ENCODE data around the gene CUTA.

Gene CUTA

DNA sequence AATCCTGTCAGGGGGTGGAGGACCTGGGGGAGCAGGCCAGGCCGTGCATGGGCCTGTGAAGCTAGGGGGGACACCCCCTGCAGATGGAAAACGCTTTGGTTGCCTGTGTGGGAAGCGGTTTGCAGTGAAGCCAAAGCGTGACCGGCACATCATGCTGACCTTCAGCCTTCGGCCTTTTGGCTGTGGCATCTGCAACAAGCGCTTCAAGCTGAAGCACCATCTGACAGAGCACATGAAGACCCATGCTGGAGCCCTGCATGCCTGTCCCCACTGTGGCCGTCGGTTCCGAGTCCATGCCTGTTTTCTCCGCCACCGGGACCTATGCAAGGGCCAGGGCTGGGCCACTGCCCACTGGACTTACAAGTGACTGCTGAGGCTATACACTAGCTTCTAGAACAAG, 38.2 kb upstream of the CUTA start:
- Histone ChIP-seq H3K23ac (ENCODE audit: low read length) (no peak overlapping the region), H3K9ac (ENCODE audit: low read length) (no peak overlapping the region), H4K5ac (ENCODE audit: low read length) (no peak overlapping the region), H3K36me3 (ENCODE audit: control insufficient read depth, insufficient read depth, low read length) (peaks cover 4% of the 10 kb centered on the region), H2BK120ac (ENCODE audit: low read depth, low read length) (no peak overlapping the region), H2BK5ac (ENCODE audit: low read length) (no peak overlapping the region), H3K4ac (ENCODE audit: low read depth, low read length) (no peak overlapping the region), H3K79me2 (ENCODE audit: control insufficient read depth, insufficient read depth, low read length) (peaks cover 8% of the 10 kb centered on the region), H2BK15ac (replicated peaks; ENCODE audit: low read depth) (no peak overlapping the region), H3K4me2 (ENCODE audit: low read length) (no peak overlapping the region), H3K56ac (ENCODE audit: low read length) (no peak overlapping the region), H3K4me1 (ENCODE audit: control insufficient read depth, low read depth, low read length) (peaks cover 3% of the 10 kb centered on the region), H2AK5ac (ENCODE audit: low read length) (no peak overlapping the region), H3K27ac (ENCODE audit: low read depth, low read length) (no peak overlapping the region), H3K79me1 (ENCODE audit: low read length) (peaks cover 17% of the 10 kb centered on the region), H4K8ac (ENCODE audit: low read depth, low read length) (no peak overlapping the region), H3K18ac (ENCODE audit: low read length) (no peak overlapping the region), H3K4me3 (ENCODE audit: low read length) (no peak overlapping the region), H3K27me3 (ENCODE audit: insufficient read depth, low read length, poor library complexity) (no peaks in the 10 kb centered on the region)
- no CpG with 5 or more reads among the region's 12 CpGs for WGBS (ENCODE audit: extremely low coverage, insufficient coverage, low lambda C conversion rate)
- DNase-seq, result no peak

DNA sequence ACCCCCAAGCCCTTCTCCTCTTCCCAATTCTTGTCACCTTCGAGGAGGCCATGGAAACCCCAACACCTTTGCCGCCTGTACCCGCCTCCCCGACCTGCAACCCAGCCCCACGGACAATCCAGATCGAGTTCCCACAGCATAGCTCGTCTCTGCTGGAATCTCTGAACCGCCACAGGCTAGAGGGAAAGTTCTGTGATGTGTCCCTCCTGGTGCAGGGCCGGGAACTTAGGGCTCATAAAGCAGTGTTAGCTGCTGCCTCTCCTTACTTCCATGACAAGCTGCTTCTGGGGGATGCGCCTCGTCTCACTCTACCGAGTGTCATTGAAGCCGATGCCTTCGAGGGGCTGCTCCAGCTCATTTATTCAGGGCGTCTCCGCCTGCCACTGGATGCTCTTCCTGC, 37.1 kb upstream of the CUTA start:
- no peak overlapping the region for H3K4ac ChIP-seq (ENCODE audit: low read depth, low read length)
- H4K5ac ChIP-seq (ENCODE audit: low read length), result no peak overlapping the region
- H3K56ac ChIP-seq (ENCODE audit: low read length), result peak overlapping the region; percentile 90
- H3K4me2 ChIP-seq (ENCODE audit: low read length), result peak overlapping the region; percentile 74
- no peak overlapping the region for H3K27ac ChIP-seq (ENCODE audit: low read depth, low read length)
- H3K4me1 ChIP-seq (ENCODE audit: control insufficient read depth, low read depth, low read length), result peaks cover 3% of the 10 kb centered on the region
- H2BK15ac ChIP-seq (replicated peaks; ENCODE audit: low read depth), result no peak overlapping the region
- peak; percentile 6 for DNase-seq
- peak overlapping the region; percentile 2 for H2AK5ac ChIP-seq (ENCODE audit: low read length)
- no peak overlapping the region for H3K18ac ChIP-seq (ENCODE audit: low read length)
- H3K27me3 ChIP-seq (ENCODE audit: insufficient read depth, low read length, poor library complexity), result no peaks in the 10 kb centered on the region
- peaks cover 17% of the 10 kb centered on the region for H3K79me1 ChIP-seq (ENCODE audit: low read length)
- no peak overlapping the region for H2BK5ac ChIP-seq (ENCODE audit: low read length)
- H3K9ac ChIP-seq (ENCODE audit: low read length), result peak overlapping the region; percentile 89
- peak overlapping the region; percentile 90 for H3K4me3 ChIP-seq (ENCODE audit: low read length)
- peaks cover 8% of the 10 kb centered on the region for H3K79me2 ChIP-seq (ENCODE audit: control insufficient read depth, insufficient read depth, low read length)
- H4K8ac ChIP-seq (ENCODE audit: low read depth, low read length), result no peak overlapping the region
- no CpG with 5 or more reads among the region's 16 CpGs for WGBS (ENCODE audit: extremely low coverage, insufficient coverage, low lambda C conversion rate)
- H2BK120ac ChIP-seq (ENCODE audit: low read depth, low read length), result no peak overlapping the region
- H3K23ac ChIP-seq (ENCODE audit: low read length), result no peak overlapping the region
- H3K36me3 ChIP-seq (ENCODE audit: control insufficient read depth, insufficient read depth, low read length), result peaks cover 4% of the 10 kb centered on the region

DNA sequence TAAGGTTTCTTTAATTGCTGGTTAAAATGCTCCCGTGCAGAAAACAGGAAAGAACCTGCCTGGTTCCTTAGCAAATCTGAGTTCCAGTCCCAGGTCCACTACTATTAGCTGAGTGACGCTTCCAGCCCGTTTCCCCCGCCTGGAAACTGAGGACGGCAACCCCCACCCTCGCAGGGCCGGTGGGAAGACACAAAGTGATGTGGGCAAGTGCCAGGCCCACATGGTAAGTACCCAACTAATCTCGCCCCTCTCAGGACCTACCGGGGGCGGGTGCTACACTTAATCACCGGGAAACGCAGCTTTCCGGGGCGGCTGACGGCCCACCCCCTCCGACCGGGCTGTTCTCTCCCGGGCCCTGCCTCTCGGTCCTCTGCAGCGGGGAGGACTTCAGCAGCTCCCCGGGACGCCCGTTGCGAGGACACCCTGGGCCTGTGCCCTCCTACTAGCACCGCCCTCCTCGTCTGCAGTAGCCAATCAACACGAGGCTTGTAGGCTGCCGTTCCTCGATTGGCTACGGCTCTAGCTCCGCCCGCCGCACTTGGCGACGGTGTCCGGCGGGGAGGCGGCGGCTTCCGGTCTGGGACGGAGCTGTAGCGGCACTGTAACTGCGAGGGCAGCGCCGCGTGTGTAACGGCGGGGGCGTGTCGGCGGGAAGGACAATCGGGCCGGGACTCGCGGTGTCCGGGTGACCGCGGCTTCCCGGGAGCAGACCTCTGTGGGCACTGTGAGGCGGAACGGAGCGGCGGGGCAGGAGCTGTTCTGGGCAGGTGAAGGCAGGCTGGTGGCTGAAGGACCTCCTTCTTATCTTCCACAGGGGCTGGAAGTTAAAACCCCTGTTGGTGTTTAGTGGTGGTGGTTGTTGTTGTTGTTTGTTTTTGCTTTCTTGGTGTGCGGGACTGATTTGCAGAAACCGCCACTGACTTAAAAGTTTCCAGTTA, 36.4 kb upstream of the CUTA start, which contains the start of gene ZBTB9:
Gene ZBTB9, plus strand, starts transcription at position 568 of the 938 bp plus-strand sequence. CDS start 525 bp downstream, outside the sequence.
- peaks cover 4% of the 10 kb centered on the region for H3K36me3 ChIP-seq (ENCODE audit: control insufficient read depth, insufficient read depth, low read length)
- H3K27ac ChIP-seq (ENCODE audit: low read depth, low read length), result no peak within 1 kb of the TSS
- H4K8ac ChIP-seq (ENCODE audit: low read depth, low read length), result no peak within 1 kb of the TSS
- H2AK5ac ChIP-seq (ENCODE audit: low read length), result peak within 1 kb of the TSS; percentile 2
- peaks cover 17% of the 10 kb centered on the region for H3K79me1 ChIP-seq (ENCODE audit: low read length)
- peak within 1 kb of the TSS; percentile 45 for H3K18ac ChIP-seq (ENCODE audit: low read length)
- H4K5ac ChIP-seq (ENCODE audit: low read length), result no peak within 1 kb of the TSS
- H3K56ac ChIP-seq (ENCODE audit: low read length), result peak within 1 kb of the TSS; percentile 92
- H3K4me3 ChIP-seq (ENCODE audit: low read length), result peak within 1 kb of the TSS; percentile 90
- no peak within 1 kb of the TSS for H2BK5ac ChIP-seq (ENCODE audit: low read length)
- no CpG with 5 or more reads among the region's 65 CpGs for WGBS (ENCODE audit: extremely low coverage, insufficient coverage, low lambda C conversion rate)
- H3K9ac ChIP-seq (ENCODE audit: low read length), result peak within 1 kb of the TSS; percentile 90
- H3K4ac ChIP-seq (ENCODE audit: low read depth, low read length), result peak within 1 kb of the TSS; percentile 44
- peak; percentile 97 for DNase-seq
- peaks cover 3% of the 10 kb centered on the region for H3K4me1 ChIP-seq (ENCODE audit: control insufficient read depth, low read depth, low read length)
- peak within 1 kb of the TSS; percentile 77 for H3K4me2 ChIP-seq (ENCODE audit: low read length)
- peaks cover 8% of the 10 kb centered on the region for H3K79me2 ChIP-seq (ENCODE audit: control insufficient read depth, insufficient read depth, low read length)
- no peak within 1 kb of the TSS for H2BK15ac ChIP-seq (replicated peaks; ENCODE audit: low read depth)
- no peak within 1 kb of the TSS for H2BK120ac ChIP-seq (ENCODE audit: low read depth, low read length)
- H3K27me3 ChIP-seq (ENCODE audit: insufficient read depth, low read length, poor library complexity), result no peaks in the 10 kb centered on the region
- H3K23ac ChIP-seq (ENCODE audit: low read length), result peak within 1 kb of the TSS; percentile 66

DNA sequence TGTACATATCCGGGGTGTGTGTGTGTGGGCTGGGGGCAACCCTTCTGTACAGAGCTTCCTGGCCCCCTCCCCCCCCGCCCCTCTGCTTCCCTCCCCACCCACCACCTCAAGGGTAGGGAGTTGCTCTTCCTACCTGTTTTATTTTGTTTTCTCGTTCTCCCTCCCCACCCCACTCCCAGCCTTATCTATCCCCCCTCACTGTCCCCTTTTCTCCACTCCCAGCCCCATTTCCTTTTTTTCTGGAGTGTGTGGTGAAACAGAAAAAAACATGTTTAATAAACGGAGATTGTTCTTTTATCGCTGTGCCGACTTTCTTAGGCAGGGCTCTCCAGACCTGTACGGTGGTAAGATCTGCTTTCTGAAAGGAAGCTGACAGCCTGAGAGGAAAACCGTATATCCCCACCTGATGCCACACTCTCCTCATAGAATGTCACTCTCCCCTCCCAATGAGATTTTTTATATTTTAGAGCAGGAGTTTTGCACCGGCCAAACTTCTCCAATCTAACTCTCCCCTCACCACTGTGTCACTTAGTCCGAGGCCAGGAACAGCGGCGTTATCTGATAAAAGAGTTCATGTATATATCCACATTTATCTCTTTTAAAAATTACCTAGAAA, 35.6 kb upstream of the CUTA start:
- Histone ChIP-seq H3K18ac (ENCODE audit: low read length) (no peak overlapping the region), H4K8ac (ENCODE audit: low read depth, low read length) (no peak overlapping the region), H3K4ac (ENCODE audit: low read depth, low read length) (no peak overlapping the region), H3K4me3 (ENCODE audit: low read length) (peak overlapping the region; percentile 66), H3K4me1 (ENCODE audit: control insufficient read depth, low read depth, low read length) (peaks cover 3% of the 10 kb centered on the region), H3K27ac (ENCODE audit: low read depth, low read length) (no peak overlapping the region), H3K23ac (ENCODE audit: low read length) (no peak overlapping the region), H2BK15ac (replicated peaks; ENCODE audit: low read depth) (no peak overlapping the region), H4K5ac (ENCODE audit: low read length) (no peak overlapping the region), H3K9ac (ENCODE audit: low read length) (peak overlapping the region; percentile 90), H3K4me2 (ENCODE audit: low read length) (peak overlapping the region; percentile 77), H3K36me3 (ENCODE audit: control insufficient read depth, insufficient read depth, low read length) (peaks cover 4% of the 10 kb centered on the region), H3K56ac (ENCODE audit: low read length) (peak overlapping the region; percentile 73), H3K79me1 (ENCODE audit: low read length) (peaks cover 17% of the 10 kb centered on the region), H2BK5ac (ENCODE audit: low read length) (no peak overlapping the region), H3K79me2 (ENCODE audit: control insufficient read depth, insufficient read depth, low read length) (peaks cover 8% of the 10 kb centered on the region), H2BK120ac (ENCODE audit: low read depth, low read length) (no peak overlapping the region), H3K27me3 (ENCODE audit: insufficient read depth, low read length, poor library complexity) (no peaks in the 10 kb centered on the region), H2AK5ac (ENCODE audit: low read length) (no peak overlapping the region)
- no peak for DNase-seq
- no CpG with 5 or more reads among the region's 12 CpGs for WGBS (ENCODE audit: extremely low coverage, insufficient coverage, low lambda C conversion rate)

DNA sequence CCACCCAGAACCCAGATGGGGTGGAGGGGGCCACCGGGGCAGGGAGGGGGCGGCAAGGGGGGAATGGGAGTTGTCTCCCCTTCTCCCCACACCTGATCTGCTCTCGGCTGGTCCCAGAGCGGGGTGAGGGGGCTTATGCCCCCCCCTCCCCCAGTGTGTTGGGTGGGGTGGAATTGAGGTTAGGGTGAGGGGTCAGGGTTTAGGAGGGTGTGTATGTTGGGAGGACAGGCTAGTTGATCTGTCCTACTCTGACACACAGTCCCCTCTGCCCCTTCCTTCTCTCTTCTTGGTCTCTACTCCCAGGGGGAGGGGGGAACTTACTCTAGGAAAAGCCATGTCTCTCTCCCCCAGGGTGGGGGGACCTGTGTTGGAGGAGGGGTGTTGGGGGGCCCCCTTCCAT, 34.6 kb upstream of the CUTA start:
- Histone ChIP-seq H3K23ac (ENCODE audit: low read length) (no peak overlapping the region), H3K36me3 (ENCODE audit: control insufficient read depth, insufficient read depth, low read length) (peaks cover 11% of the 10 kb centered on the region), H3K9ac (ENCODE audit: low read length) (no peak overlapping the region), H3K4me2 (ENCODE audit: low read length) (no peak overlapping the region), H3K4me3 (ENCODE audit: low read length) (no peak overlapping the region), H2AK5ac (ENCODE audit: low read length) (no peak overlapping the region), H2BK120ac (ENCODE audit: low read depth, low read length) (no peak overlapping the region), H2BK5ac (ENCODE audit: low read length) (no peak overlapping the region), H3K79me2 (ENCODE audit: control insufficient read depth, insufficient read depth, low read length) (peaks cover 8% of the 10 kb centered on the region), H2BK15ac (replicated peaks; ENCODE audit: low read depth) (no peak overlapping the region), H3K27ac (ENCODE audit: low read depth, low read length) (no peak overlapping the region), H3K18ac (ENCODE audit: low read length) (no peak overlapping the region), H4K5ac (ENCODE audit: low read length) (no peak overlapping the region), H4K8ac (ENCODE audit: low read depth, low read length) (no peak overlapping the region), H3K4ac (ENCODE audit: low read depth, low read length) (no peak overlapping the region), H3K27me3 (ENCODE audit: insufficient read depth, low read length, poor library complexity) (no peaks in the 10 kb centered on the region), H3K56ac (ENCODE audit: low read length) (no peak overlapping the region), H3K79me1 (ENCODE audit: low read length) (peaks cover 19% of the 10 kb centered on the region), H3K4me1 (ENCODE audit: control insufficient read depth, low read depth, low read length) (peaks cover 3% of the 10 kb centered on the region)
- DNase-seq, result no peak
- no CpG with 5 or more reads among the region's 4 CpGs for WGBS (ENCODE audit: extremely low coverage, insufficient coverage, low lambda C conversion rate)

All from mesendoderm (in vitro differentiated cells).